Measurements from ENCODE around the gene SERPINB6. TPM values are rescaled to one million over a fixed set of nuclear protein-coding genes. Genes with fewer than 3 reads are reported as not detected.
A peak's percentile ranks its signal among the peaks of the same experiment; 100 is the strongest.

The SERPINB6 gene
- total RNA-seq, 4 donors from 2014 or later: 170 to 462 (median 219) TPM

- Histone ChIP-seq H3K27ac (no peak overlapping the region), H3K4me3 (no peak overlapping the region), H3K27me3 (no peaks in the 10 kb centered on the region), H3K4me1 (no peaks in the 10 kb centered on the region), H3K9me3 (no peaks in the 10 kb centered on the region), H3K36me3 (no peaks in the 10 kb centered on the region)
- peak in 2 of 3 donors; percentile 10 to 25 for DNase-seq
- TF ChIP-seq POLR2A (IDR thresholded peaks at IDR 0.05) (no peak), CTCF (IDR thresholded peaks at IDR 0.05) (no peak)
Observed at GRCh38 chr6:2921520-2922115, 49.7 kb downstream of the SERPINB6 start.

DNA sequence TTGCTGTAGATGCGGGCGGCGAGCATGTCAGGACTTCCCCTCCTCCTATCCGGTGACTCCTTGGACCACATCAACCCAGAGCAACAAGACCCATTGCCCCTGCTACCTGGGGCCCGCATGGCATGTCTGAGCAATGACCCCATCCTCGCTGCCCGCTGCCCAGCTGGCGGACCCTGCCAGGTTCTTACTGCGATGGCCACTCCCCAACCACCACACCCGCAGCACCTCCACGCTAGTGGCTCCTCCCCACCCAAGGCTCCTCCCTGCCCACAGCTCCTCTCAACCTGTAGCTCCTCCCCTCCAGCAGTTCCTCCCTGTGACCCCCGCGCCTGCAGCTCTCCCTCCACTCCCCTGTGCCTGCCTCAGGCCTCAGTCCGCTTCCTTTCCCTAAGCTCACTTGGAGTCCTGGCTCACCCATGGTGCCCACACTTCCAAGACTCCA lies 50.7 kb downstream of the SERPINB6 start:
- Histone ChIP-seq H3K4me3 (no peak overlapping the region), H3K27me3 (no peaks in the 10 kb centered on the region), H3K4me1 (no peaks in the 10 kb centered on the region), H3K9me3 (no peaks in the 10 kb centered on the region), H3K36me3 (no peaks in the 10 kb centered on the region), H3K27ac (no peak overlapping the region)
- peak in 1 of 3 donors; percentile 26 for DNase-seq
- TF ChIP-seq CTCF (IDR thresholded peaks at IDR 0.05) (no peak), POLR2A (IDR thresholded peaks at IDR 0.05) (no peak)

DNA sequence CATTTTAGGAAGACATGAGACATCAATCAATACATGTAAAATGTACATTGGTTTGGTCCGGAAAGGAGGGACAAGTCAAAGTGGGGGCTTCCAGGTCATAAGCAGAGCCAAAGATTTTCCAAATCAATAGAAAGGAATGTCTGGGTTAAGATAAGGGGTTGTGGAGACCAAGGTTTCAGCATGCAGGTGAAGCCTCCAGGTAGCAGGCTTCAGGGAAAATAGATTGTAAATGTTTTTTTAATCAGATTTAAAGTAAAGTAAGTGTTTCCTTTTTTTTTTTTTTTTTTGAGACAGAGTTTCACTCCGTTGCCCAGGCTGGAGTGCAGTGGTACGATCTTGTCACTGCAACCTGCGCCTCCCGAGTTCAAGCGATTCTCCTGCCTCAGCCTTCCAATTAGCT lies 51.5 kb downstream of the SERPINB6 start:
- no peak overlapping the region for H3K27ac ChIP-seq
- H3K4me1 ChIP-seq: no peaks in the 10 kb centered on the region
- no peak for DNase-seq
- H3K27me3 ChIP-seq: no peaks in the 10 kb centered on the region
- no peak overlapping the region for H3K4me3 ChIP-seq
- H3K9me3 ChIP-seq: no peaks in the 10 kb centered on the region
- no peaks in the 10 kb centered on the region for H3K36me3 ChIP-seq
- TF ChIP-seq CTCF (IDR thresholded peaks at IDR 0.05) (no peak), POLR2A (IDR thresholded peaks at IDR 0.05) (no peak)

DNA sequence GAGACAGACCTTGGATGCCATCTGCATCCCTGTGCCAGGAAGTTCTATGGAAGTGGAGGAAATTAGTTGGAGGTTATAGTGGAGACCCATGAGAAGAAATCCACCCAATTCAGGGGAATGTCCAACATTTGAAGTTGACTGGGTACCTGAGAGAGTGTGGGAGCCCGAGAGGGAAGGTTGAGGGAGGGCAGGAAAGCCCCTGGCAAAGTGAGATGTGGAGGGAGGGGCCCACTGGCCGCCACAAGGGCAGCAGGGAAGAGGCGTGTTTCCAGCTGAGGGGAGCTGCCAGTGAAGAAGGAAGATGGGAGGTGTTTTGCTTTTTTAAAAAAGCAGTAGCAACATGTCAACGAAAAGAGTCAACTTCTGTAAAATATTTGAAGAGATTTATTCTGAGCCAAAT lies 52.0 kb downstream of the SERPINB6 start:
- H3K4me1 ChIP-seq: no peaks in the 10 kb centered on the region
- H3K27ac ChIP-seq: no peak overlapping the region
- no peaks in the 10 kb centered on the region for H3K9me3 ChIP-seq
- no peak overlapping the region for H3K4me3 ChIP-seq
- DNase-seq: peak in 2 of 3 donors; percentile 9 to 11
- TF ChIP-seq POLR2A (IDR thresholded peaks at IDR 0.05) (no peak), CTCF (IDR thresholded peaks at IDR 0.05) (no peak)
- no peaks in the 10 kb centered on the region for H3K36me3 ChIP-seq
- no peaks in the 10 kb centered on the region for H3K27me3 ChIP-seq

DNA sequence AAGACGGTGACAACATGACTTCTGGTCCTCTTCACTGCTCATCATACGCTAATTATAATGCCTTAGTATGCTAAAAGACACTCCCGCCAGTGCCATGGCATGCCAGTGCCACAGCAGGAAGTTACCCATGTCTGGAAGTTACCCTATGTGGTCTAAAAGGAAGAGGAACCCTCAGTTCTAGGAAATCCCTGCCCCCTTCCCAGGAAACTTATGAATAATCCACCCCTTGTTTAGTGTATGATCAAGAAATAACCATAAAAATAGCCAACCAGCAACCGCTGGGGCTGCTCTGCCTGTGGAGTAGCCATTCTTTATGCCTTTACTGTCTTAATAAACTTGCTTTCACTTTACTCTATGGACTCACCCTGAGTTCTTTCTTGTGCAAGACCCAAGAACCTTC lies 52.4 kb downstream of the SERPINB6 start:
- Histone ChIP-seq H3K9me3 (no peaks in the 10 kb centered on the region), H3K27me3 (no peaks in the 10 kb centered on the region), H3K4me1 (no peaks in the 10 kb centered on the region), H3K4me3 (no peak overlapping the region), H3K36me3 (no peaks in the 10 kb centered on the region), H3K27ac (no peak overlapping the region)
- TF ChIP-seq CTCF (IDR thresholded peaks at IDR 0.05): no peak
- TF ChIP-seq POLR2A (IDR thresholded peaks at IDR 0.05): no peak
- DNase-seq: peak in 1 of 3 donors; percentile 39
